H1 (cell line): ENCODE data around the gene PCNX1. TPM values are rescaled to one million over a fixed set of nuclear protein-coding genes. Genes with fewer than 3 reads are reported as not detected.

ENCODE experiments used
- CTCF ChIA-PET: fragments of 300-600 bp; sonication (Branson Sonifier 250); formaldehyde crosslinking; loops from one replicate; lab custom pipeline; 2021; ENCODE audit not compliant: partially characterized antibody; lab: Charles Lee
- POLR2A ChIA-PET: fragments of 300-600 bp; sonication (Branson Sonifier 250); formaldehyde crosslinking; loops from one replicate; lab custom pipeline; 2021; ENCODE audit warnings: inconsistent platforms; ENCODE audit not compliant: partially characterized antibody; lab: Charles Lee
- DNase-seq, 2 experiments: peaks; one replicate each; pipeline versions ENCODE4 v3.0.0 to v3.0.0-alpha.2; 2010 to 2022; ENCODE audit warnings: low spot score in 2 of 2, low read depth in 1 of 2, mixed read lengths in 1 of 2
- FAIRE-seq: peaks from 2 replicates; lab custom pipeline; 2011; peaks lifted over from hg19 to GRCh38; lab: Jason Lieb, UNC
- H2AFZ ChIP-seq: 2 replicates; pipeline ENCODE4 v1.8.1; 2012; ENCODE audit warnings: low read length, inconsistent platforms
- H2AK5ac ChIP-seq: 2 replicates; pipeline ENCODE4 v1.6.1; 2013; ENCODE audit warnings: low read depth, low read length
- H2BK120ac ChIP-seq: replicated peaks from 2 replicates; pipeline ENCODE3; 2013; ENCODE audit warnings: low read depth, low read length, inconsistent platforms
- H2BK12ac ChIP-seq: 2 replicates; pipeline ENCODE4 v1.6.1; 2013; ENCODE audit warnings: low read depth, low read length
- H2BK15ac ChIP-seq: 2 replicates; pipeline ENCODE4 v1.6.1; 2013; ENCODE audit warnings: low read length
- H2BK20ac ChIP-seq: 2 replicates; pipeline ENCODE4 v1.6.1; 2013; ENCODE audit warnings: low read length
- H2BK5ac ChIP-seq: 2 replicates; pipeline ENCODE4 v1.6.1; 2013; ENCODE audit warnings: low read depth, low read length
- H3K14ac ChIP-seq: 2 replicates; pipeline ENCODE4 v1.6.1; 2013; ENCODE audit warnings: inconsistent platforms; ENCODE audit not compliant: insufficient read length
- H3K18ac ChIP-seq: 2 replicates; pipeline ENCODE4 v1.6.1; 2013; ENCODE audit warnings: low read length; ENCODE audit errors: extremely low read depth
- H3K23ac ChIP-seq: 2 replicates; pipeline ENCODE4 v1.6.1; 2013; ENCODE audit warnings: inconsistent platforms; ENCODE audit not compliant: insufficient read length
- H3K23me2 ChIP-seq: 2 replicates; pipeline ENCODE4 v1.6.1; 2013; ENCODE audit warnings: low read depth, low read length
- H3K27ac ChIP-seq: 2 replicates; pipeline ENCODE4 v1.6.1; 2011; ENCODE audit warnings: low read depth, low read length, inconsistent platforms
- H3K27me3 ChIP-seq, 4 experiments: replicated peaks in 1 of 4; 1 replicate in 1 of 4; 2 replicates in 3 of 4; pipeline versions ENCODE4 v1.6.1 to v1.8.1; 2011 to 2013; ENCODE audit warnings: low read length in 3 of 4, mild to moderate bottlenecking in 3 of 4, inconsistent platforms in 2 of 4, mixed read lengths in 2 of 4, moderate library complexity in 1 of 4; ENCODE audit not compliant: control insufficient read depth in 3 of 4, insufficient read depth in 3 of 4; ENCODE audit errors: extremely low read depth in 1 of 4
- H3K36me3 ChIP-seq, 4 experiments: 2 replicates each; pipeline versions ENCODE4 v1.6.1 to v1.8.1; 2011 to 2013; ENCODE audit warnings: mild to moderate bottlenecking in 4 of 4, low read length in 3 of 4, moderate library complexity in 2 of 4, control low read depth in 1 of 4, inconsistent platforms in 1 of 4; ENCODE audit not compliant: insufficient read depth in 4 of 4, control insufficient read depth in 2 of 4
- H3K4ac ChIP-seq: replicated peaks from 2 replicates; pipeline ENCODE3; 2013; ENCODE audit warnings: low read length, low read depth, mixed read lengths, inconsistent platforms; ENCODE audit not compliant: insufficient read length
- H3K4me1 ChIP-seq, 4 experiments: replicated peaks in 1 of 4; 1 replicate in 1 of 4; 2 replicates in 3 of 4; pipeline versions ENCODE4 v1.6.1 to v1.8.1; 2011 to 2013; ENCODE audit warnings: low read length in 3 of 4, inconsistent platforms in 2 of 4, mixed read lengths in 1 of 4; ENCODE audit not compliant: insufficient read depth in 4 of 4, control insufficient read depth in 3 of 4
- H3K4me2 ChIP-seq, 2 experiments: 2 replicates each; pipeline versions ENCODE4 v1.6.1 to v1.8.1; 2011 to 2013; ENCODE audit warnings: low read depth in 2 of 2, low read length in 2 of 2, control low read depth in 1 of 2, inconsistent platforms in 1 of 2, mild to moderate bottlenecking in 1 of 2; ENCODE audit not compliant: insufficient read depth in 1 of 2
- H3K4me3 ChIP-seq, 4 experiments: fragments of 200-600, 300-600 bp in 1 of 4; sonication (generic), shearing (Covaris generic), sonication (Bioruptor Twin) in 1 of 4; 2 replicates each; pipeline versions ENCODE4 v1.5.1 to v1.8.1; 2011 to 2016; ENCODE audit warnings: low read length in 4 of 4, low read depth in 3 of 4, control low read depth in 2 of 4, inconsistent platforms in 2 of 4, mild to moderate bottlenecking in 2 of 4, mixed read lengths in 1 of 4, moderate library complexity in 1 of 4; ENCODE audit not compliant: insufficient read depth in 2 of 4; ENCODE audit errors: extremely low read depth in 1 of 4
- H3K56ac ChIP-seq: replicated peaks from 2 replicates; pipeline ENCODE3; 2013; ENCODE audit warnings: low read depth, mild to moderate bottlenecking, mixed read lengths, low read length, inconsistent platforms; ENCODE audit not compliant: insufficient read length
- H3K79me1 ChIP-seq: 2 replicates; pipeline ENCODE4 v1.6.1; 2013; ENCODE audit warnings: low read depth, low read length, control low read depth
- H3K79me2 ChIP-seq, 2 experiments: 2 replicates each; pipeline versions ENCODE4 v1.6.1 to v1.8.1; 2012 to 2013; ENCODE audit warnings: low read length in 2 of 2, mild to moderate bottlenecking in 2 of 2, inconsistent platforms in 1 of 2; ENCODE audit not compliant: insufficient read depth in 2 of 2, control insufficient read depth in 1 of 2
- H3K9ac ChIP-seq, 4 experiments: replicated peaks in 1 of 4; 1 replicate in 1 of 4; 2 replicates in 3 of 4; pipeline versions ENCODE4 v1.6.1 to v1.8.1; 2011 to 2013; ENCODE audit warnings: low read depth in 3 of 4, low read length in 3 of 4, control low read depth in 2 of 4, mild to moderate bottlenecking in 2 of 4, moderate library complexity in 2 of 4, inconsistent platforms in 1 of 4; ENCODE audit errors: extremely low read depth in 1 of 4
- H3K9me3 ChIP-seq, 2 experiments: 2 replicates each; pipeline versions ENCODE4 v1.6.1 to v1.8.1; 2012 to 2013; ENCODE audit warnings: mild to moderate bottlenecking in 2 of 2, moderate library complexity in 2 of 2, control low read depth in 1 of 2, inconsistent platforms in 1 of 2, low read depth in 1 of 2, low read length in 1 of 2, mixed read lengths in 1 of 2; ENCODE audit not compliant: insufficient read depth in 2 of 2
- H4K20me1 ChIP-seq, 2 experiments: replicated peaks in 1 of 2; 2 replicates each; pipeline versions ENCODE3 to v1.8.1; 2011 to 2013; ENCODE audit warnings: inconsistent platforms in 2 of 2, low read length in 2 of 2, mild to moderate bottlenecking in 1 of 2; ENCODE audit not compliant: insufficient read depth in 2 of 2, control insufficient read depth in 1 of 2
- H4K5ac ChIP-seq: 2 replicates; pipeline ENCODE4 v1.6.1; 2013; ENCODE audit warnings: low read length, low read depth, mixed read lengths, inconsistent platforms; ENCODE audit not compliant: insufficient read length
- H4K8ac ChIP-seq: 2 replicates; pipeline ENCODE4 v1.8.0; 2013; ENCODE audit warnings: mild to moderate bottlenecking, moderate library complexity, low read length, inconsistent platforms; ENCODE audit not compliant: insufficient read depth; ENCODE audit errors: extremely low read depth
- H4K91ac ChIP-seq: replicated peaks from 2 replicates; pipeline ENCODE3; 2013; ENCODE audit warnings: low read length, mixed read lengths, inconsistent platforms; ENCODE audit not compliant: insufficient read length
- EP300 ChIP-seq, 2 experiments: IDR thresholded peaks; 1 replicate in 1 of 2; 2 replicates in 1 of 2; pipeline ENCODE4 v1.6.1; 2011 to 2012; ENCODE audit warnings: low read depth in 2 of 2, low read length in 2 of 2, mild to moderate bottlenecking in 2 of 2, borderline replicate concordance in 1 of 2, inconsistent platforms in 1 of 2, moderate library complexity in 1 of 2
- KDM4A ChIP-seq: IDR thresholded peaks from one replicate; pipeline ENCODE4 v1.7.1; 2012; ENCODE audit warnings: low read depth, mild to moderate bottlenecking, moderate library complexity, low read length, inconsistent platforms; ENCODE audit not compliant: severe bottlenecking
- RBBP5 ChIP-seq: IDR thresholded peaks from 2 replicates; pipeline ENCODE4 v1.7.1; 2012; ENCODE audit warnings: low read depth, mild to moderate bottlenecking, inconsistent platforms, low read length, moderate library complexity, borderline replicate concordance
- TAF7 ChIP-seq: optimal IDR thresholded peaks from 2 replicates; pipeline ENCODE3; 2011; ENCODE audit warnings: low read depth, mild to moderate bottlenecking, inconsistent platforms, low read length, moderate library complexity, borderline replicate concordance
- WGBS, 2 experiments: shearing (Covaris generic) in 1 of 2; methylation state at CpG; one replicate each; pipeline versions ENCODE4 v1.1.6 to v1.1.7; 2013 to 2015; ENCODE audit warnings: low lambda C conversion rate in 2 of 2, mixed read lengths in 2 of 2, inconsistent platforms in 1 of 2, low coverage in 1 of 2, missing lambda C conversion rate in 1 of 2; ENCODE audit not compliant: insufficient replicate concordance in 2 of 2, insufficient coverage in 1 of 2, insufficient read length in 1 of 2; ENCODE audit errors: extremely low coverage in 1 of 2, missing lambda C conversion rate in 1 of 2; 5-methylcytosine and 5-hydroxymethylcytosine counted together
- polyA plus RNA-seq, 7 experiments: library from polyadenylated mRNA; depleted of rRNA in 3 of 7; stranded (reverse) in 5 of 7; unstranded in 2 of 7; fragments of >200 nt in 5 of 7; fragments of 200-250 nt in 2 of 7; gene quantifications; 1 replicate in 5 of 7; 2 replicates in 1 of 7; 4 replicates in 1 of 7; pipeline versions ENCODE4 v1.2.1 to v1.2.3, GENCODE V29; 2011 to 2013; ENCODE audit warnings: missing spikeins in 2 of 7, mixed read lengths in 2 of 7
- total RNA-seq: library from RNA; stranded (reverse); fragmentation: NEBNext Ultra II Directional; extraction: Animal tissue kit (Norgen Biotek cat#: 25700); gene quantifications from 2 replicates; pipeline ENCODE4 v1.2.1, GENCODE V29; 2021
- TF ChIP-seq, protein P1 (sequence below): IDR thresholded peaks from 2 replicates; pipeline ENCODE4 v1.6.1; 2011; ENCODE audit warnings: low read depth, mild to moderate bottlenecking, low read length; ENCODE audit not compliant: insufficient read depth
- TF ChIP-seq, protein P2 (sequence below): IDR thresholded peaks from 2 replicates; pipeline ENCODE4 v1.6.1; 2012; ENCODE audit warnings: inconsistent platforms

The PCNX1 gene
- total and polyA plus RNA-seq, 2 of the 8 experiments (the other 6 are each of a cell fraction or from before 2014, with no cell fraction given): 37.7 to 53.2 TPM

DNA sequence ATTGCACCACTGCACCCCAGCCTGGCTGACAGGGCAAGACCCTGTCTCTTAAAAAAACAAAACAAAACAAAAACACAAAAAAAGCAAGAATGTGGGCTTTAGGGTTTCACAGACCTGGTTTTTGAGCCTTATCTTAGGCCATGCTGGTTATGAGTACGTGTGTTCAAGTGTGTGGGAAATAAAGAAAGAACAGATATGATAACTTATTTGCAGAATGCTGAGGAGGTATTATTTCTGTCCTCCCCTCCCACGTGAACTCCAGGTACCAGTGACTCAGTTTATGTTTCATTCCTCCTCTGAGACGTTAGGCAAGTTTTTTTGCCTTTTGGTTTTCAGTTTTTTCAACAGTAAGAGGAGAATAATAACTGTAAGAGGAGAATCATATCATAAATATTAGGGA is 49.3 kb downstream of the PCNX1 start:
- H3K23ac ChIP-seq: no peak overlapping the region
- H3K14ac ChIP-seq: no peak overlapping the region
- H3K18ac ChIP-seq: no peak overlapping the region
- H3K4ac ChIP-seq: no peak overlapping the region
- H3K23me2 ChIP-seq: no peaks in the 10 kb centered on the region
- H3K4me1 ChIP-seq: no peaks in the 10 kb centered on the region
- peaks cover 0 to 7% (median 0%) of the 10 kb centered on the region in 4 experiments; a peak in 1 of 8 replicates for H3K36me3 ChIP-seq
- H3K27me3 ChIP-seq: no peaks in the 10 kb centered on the region
- no peak overlapping the region for H2BK120ac ChIP-seq
- H2AK5ac ChIP-seq: no peak overlapping the region
- no peak overlapping the region for H3K27ac ChIP-seq
- no peak overlapping the region for H2BK5ac ChIP-seq
- no peak overlapping the region for H4K91ac ChIP-seq
- H4K5ac ChIP-seq: no peak overlapping the region
- no peak overlapping the region for H4K8ac ChIP-seq
- H3K9me3 ChIP-seq: no peaks in the 10 kb centered on the region; a peak in 1 of 4 replicates
- no peak overlapping the region for H3K4me2 ChIP-seq
- no peak for DNase-seq
- CTCF ChIA-PET: interaction anchor here (1.0 to 4.4 kb wide), 7 partner anchors 11 to 137 kb away, joined by 3 to 39 read pairs (median 5); partner anchors contain the start of gene PCNX1
- POLR2A ChIA-PET: no interaction called here
- no peak overlapping the region for H2BK15ac ChIP-seq
- no peak overlapping the region for H3K4me3 ChIP-seq
- H2AFZ ChIP-seq: no peak overlapping the region
- H2BK12ac ChIP-seq: no peak overlapping the region
- peaks cover 0 to 18% of the 10 kb centered on the region in 2 experiments; a peak in 2 of 4 replicates for H3K79me2 ChIP-seq
- no peaks in the 10 kb centered on the region for H4K20me1 ChIP-seq
- H2BK20ac ChIP-seq: no peak overlapping the region
- H3K9ac ChIP-seq: no peak overlapping the region
- no peak overlapping the region for H3K56ac ChIP-seq
- no peaks in the 10 kb centered on the region for H3K79me1 ChIP-seq
- no peak for TF ChIP-seq TAF7
- no peak for TF ChIP-seq RBBP5
- no peak for TF ChIP-seq EP300 (IDR thresholded peaks at IDR 0.05; ENCODE audit: borderline replicate concordance in 1 of 2, low read depth in 2 of 2, low read length in 2 of 2)
- TF ChIP-seq, protein P1, sequence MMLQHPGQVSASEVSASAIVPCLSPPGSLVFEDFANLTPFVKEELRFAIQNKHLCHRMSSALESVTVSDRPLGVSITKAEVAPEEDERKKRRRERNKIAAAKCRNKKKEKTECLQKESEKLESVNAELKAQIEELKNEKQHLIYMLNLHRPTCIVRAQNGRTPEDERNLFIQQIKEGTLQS: no peak
- TF ChIP-seq, protein P2, sequence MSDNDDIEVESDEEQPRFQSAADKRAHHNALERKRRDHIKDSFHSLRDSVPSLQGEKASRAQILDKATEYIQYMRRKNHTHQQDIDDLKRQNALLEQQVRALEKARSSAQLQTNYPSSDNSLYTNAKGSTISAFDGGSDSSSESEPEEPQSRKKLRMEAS: no peak
- no peak for TF ChIP-seq KDM4A
- TF ChIP-seq, all 59 proteins: peak for 0
- FAIRE-seq: no peak
- WGBS, 2 experiments: 89% methylated on average over 3 of the region's 3 CpGs; no CpG with 5 or more reads in 1 of the 2 experiments
